CD14-positive monocyte (primary cell): Measurements from ENCODE around the gene TMSB15C. TPM values are rescaled to one million over a fixed set of nuclear protein-coding genes. Genes with fewer than 3 reads are reported as not detected.

Experiments used
- DNase-seq, 3 donors: peaks; one replicate each; pipeline ENCODE4 v3.0.0-alpha.2; 2011 to 2022
- H2AFZ ChIP-seq: 2 replicates; pipeline ENCODE4 v1.6.0; 2012; ENCODE audit warnings: mild to moderate bottlenecking, low read depth, low read length, inconsistent platforms; ENCODE audit not compliant: insufficient read depth, poor library complexity, severe bottlenecking
- H3K27ac ChIP-seq, 2 donors: 1 replicate in 1 of 2; 2 replicates in 1 of 2; pipeline ENCODE4 v1.5.1; 2012 to 2013; ENCODE audit warnings: low read length in 2 of 2, control low read depth in 1 of 2, inconsistent platforms in 1 of 2, low read depth in 1 of 2, mild to moderate bottlenecking in 1 of 2
- H3K27me3 ChIP-seq, 2 donors: one replicate each; pipeline versions ENCODE4 v1.6.0 to v1.6.1; 2011 to 2013; ENCODE audit warnings: low read length in 2 of 2; ENCODE audit not compliant: control insufficient read depth in 2 of 2, insufficient read depth in 2 of 2
- H3K36me3 ChIP-seq, 2 donors: replicated peaks in 1 of 2; 1 replicate in 1 of 2; 2 replicates in 1 of 2; pipeline versions ENCODE4 v1.5.1 to v1.6.1; 2012 to 2013; ENCODE audit warnings: low read length in 2 of 2, control low read depth in 1 of 2, inconsistent platforms in 1 of 2, mild to moderate bottlenecking in 1 of 2; ENCODE audit not compliant: insufficient read depth in 2 of 2, control insufficient read depth in 1 of 2
- H3K4me1 ChIP-seq, 2 donors: 1 replicate in 1 of 2; 2 replicates in 1 of 2; pipeline versions ENCODE4 v1.5.1 to v1.6.1; 2012 to 2013; ENCODE audit warnings: low read length in 2 of 2, control low read depth in 1 of 2, inconsistent platforms in 1 of 2, mild to moderate bottlenecking in 1 of 2, moderate library complexity in 1 of 2; ENCODE audit not compliant: insufficient read depth in 2 of 2, control insufficient read depth in 1 of 2
- H3K4me2 ChIP-seq: replicated peaks from 2 replicates; pipeline ENCODE3; 2012; ENCODE audit warnings: low read length, moderate library complexity, mild to moderate bottlenecking; ENCODE audit not compliant: poor library complexity, severe bottlenecking; ENCODE audit errors: extremely low read depth
- H3K4me3 ChIP-seq, 3 experiments: fragments of 200-600 bp in 1 of 3; sonication (generic) in 1 of 3; replicated peaks in 1 of 3; 1 replicate in 2 of 3; 2 replicates in 1 of 3; pipeline ENCODE4 v1.5.1; 2011 to 2013; ENCODE audit warnings: low read length in 3 of 3, mild to moderate bottlenecking in 3 of 3, control low read depth in 2 of 3, low read depth in 2 of 3, inconsistent platforms in 1 of 3, moderate library complexity in 1 of 3
- H3K79me2 ChIP-seq: 2 replicates; pipeline ENCODE4 v1.6.0; 2012; ENCODE audit warnings: mild to moderate bottlenecking, control low read depth, inconsistent platforms, low read length, moderate library complexity; ENCODE audit not compliant: insufficient read depth
- H3K9ac ChIP-seq: 2 replicates; pipeline ENCODE4 v1.6.0; 2017; ENCODE audit warnings: low read length, mild to moderate bottlenecking; ENCODE audit not compliant: insufficient read depth, poor library complexity, severe bottlenecking
- H3K9me3 ChIP-seq, 2 donors: replicated peaks in 1 of 2; 1 replicate in 1 of 2; 2 replicates in 1 of 2; pipeline versions ENCODE4 v1.5.1 to v1.6.1; 2012 to 2013; ENCODE audit warnings: low read length in 2 of 2, control low read depth in 1 of 2; ENCODE audit not compliant: control insufficient read depth in 1 of 2, insufficient read depth in 1 of 2
- H4K20me1 ChIP-seq: 2 replicates; pipeline ENCODE4 v1.6.0; 2012; ENCODE audit warnings: mild to moderate bottlenecking, low read length, control low read depth, moderate library complexity; ENCODE audit not compliant: insufficient read depth
- H3K27ac Mint-ChIP-seq, 7 donors: one replicate each; pipeline ENCODE4 v1.8.0; 2020; ENCODE audit warnings: mild to moderate bottlenecking in 7 of 7, mixed read lengths in 7 of 7, moderate library complexity in 6 of 7, inconsistent platforms in 2 of 7
- H3K27me3 Mint-ChIP-seq, 3 donors: one replicate each; pipeline ENCODE4 v1.8.0; 2021 to 2022; ENCODE audit warnings: low read depth in 3 of 3, mild to moderate bottlenecking in 3 of 3, mixed read lengths in 3 of 3, moderate library complexity in 3 of 3, inconsistent platforms in 1 of 3
- H3K36me3 Mint-ChIP-seq, 2 donors: one replicate each; pipeline ENCODE4 v1.8.0; 2020; ENCODE audit warnings: mixed read lengths in 2 of 2, inconsistent platforms in 1 of 2, mild to moderate bottlenecking in 1 of 2
- H3K4me1 Mint-ChIP-seq: one replicate; pipeline ENCODE4 v1.8.0; 2020; ENCODE audit warnings: mild to moderate bottlenecking, mixed read lengths
- H3K4me3 Mint-ChIP-seq, 2 donors: one replicate each; pipeline ENCODE4 v1.8.0; 2020; ENCODE audit warnings: mild to moderate bottlenecking in 2 of 2, mixed read lengths in 2 of 2, moderate library complexity in 1 of 2
- H3K9me3 Mint-ChIP-seq, 7 donors: one replicate each; pipeline ENCODE4 v1.8.0; 2020 to 2022; ENCODE audit warnings: mixed read lengths in 7 of 7, mild to moderate bottlenecking in 6 of 7, moderate library complexity in 6 of 7, inconsistent platforms in 2 of 7
- WGBS: methylation state at CpG from one replicate; pipeline ENCODE4 v1.1.5; 2013; ENCODE audit warnings: missing lambda C conversion rate; ENCODE audit not compliant: insufficient coverage; 5-methylcytosine and 5-hydroxymethylcytosine counted together
- intact Hi-C, 2 donors: fragments of 100-400 bp; cut with micrococcal nuclease; formaldehyde crosslinking; loops; one replicate each; pipeline versions ENCODE4 v1.15.0 to v1.15.1; 2023
- polyA plus RNA-seq, 3 donors: library from polyadenylated mRNA; depleted of rRNA in 1 of 3; unstranded in 2 of 3; stranded (reverse) in 1 of 3; fragments of 300-500 nt in 2 of 3; fragments of >200 nt in 1 of 3; fragmentation: Illumina TruSeq in 2 of 3; gene quantifications; 1 replicate in 2 of 3; 2 replicates in 1 of 3; pipeline ENCODE4 v1.2.3, GENCODE V29; 2012 to 2021
- TF ChIP-seq, protein P1 (sequence below): fragments of 200-600 bp; IDR thresholded peaks from one replicate; pipeline ENCODE4 v1.8.0; 2022; ENCODE audit warnings: antibody characterized with exemption, mild to moderate bottlenecking

TMSB15C gene
- polyA plus RNA-seq, 3 donors: 0.21 TPM; not detected in 2

- WGBS: no CpG with 5 or more reads among the region's 1 CpG
- Histone ChIP-seq H3K4me3 (no peak overlapping the region), H3K9ac (no peak overlapping the region), H3K79me2 (no peaks in the 10 kb centered on the region), H3K4me2 (no peak overlapping the region), H3K4me1 (peaks cover 8% of the 10 kb centered on the region in 2 donors), H3K27ac (no peak overlapping the region), H3K27me3 (peaks cover 19 to 31% of the 10 kb centered on the region in 2 donors), H2AFZ (no peak overlapping the region), H4K20me1 (no peaks in the 10 kb centered on the region), H3K9me3 (no peaks in the 10 kb centered on the region), H3K36me3 (no peaks in the 10 kb centered on the region)
- no peak overlapping the region for H3K4me3 Mint-ChIP-seq
- H3K36me3 Mint-ChIP-seq: no peaks in the 10 kb centered on the region
- TF ChIP-seq, protein P1, sequence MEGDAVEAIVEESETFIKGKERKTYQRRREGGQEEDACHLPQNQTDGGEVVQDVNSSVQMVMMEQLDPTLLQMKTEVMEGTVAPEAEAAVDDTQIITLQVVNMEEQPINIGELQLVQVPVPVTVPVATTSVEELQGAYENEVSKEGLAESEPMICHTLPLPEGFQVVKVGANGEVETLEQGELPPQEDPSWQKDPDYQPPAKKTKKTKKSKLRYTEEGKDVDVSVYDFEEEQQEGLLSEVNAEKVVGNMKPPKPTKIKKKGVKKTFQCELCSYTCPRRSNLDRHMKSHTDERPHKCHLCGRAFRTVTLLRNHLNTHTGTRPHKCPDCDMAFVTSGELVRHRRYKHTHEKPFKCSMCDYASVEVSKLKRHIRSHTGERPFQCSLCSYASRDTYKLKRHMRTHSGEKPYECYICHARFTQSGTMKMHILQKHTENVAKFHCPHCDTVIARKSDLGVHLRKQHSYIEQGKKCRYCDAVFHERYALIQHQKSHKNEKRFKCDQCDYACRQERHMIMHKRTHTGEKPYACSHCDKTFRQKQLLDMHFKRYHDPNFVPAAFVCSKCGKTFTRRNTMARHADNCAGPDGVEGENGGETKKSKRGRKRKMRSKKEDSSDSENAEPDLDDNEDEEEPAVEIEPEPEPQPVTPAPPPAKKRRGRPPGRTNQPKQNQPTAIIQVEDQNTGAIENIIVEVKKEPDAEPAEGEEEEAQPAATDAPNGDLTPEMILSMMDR: no peak
- H3K4me1 Mint-ChIP-seq: peaks cover 11% of the 10 kb centered on the region
- H3K27ac Mint-ChIP-seq: no peak overlapping the region
- H3K9me3 Mint-ChIP-seq: peaks cover 0 to 7% (median 0%) of the 10 kb centered on the region in 7 donors
- peaks cover 27 to 40% (median 32%) of the 10 kb centered on the region in 3 donors for H3K27me3 Mint-ChIP-seq
- intact Hi-C loops: no loop called here
- no peak for DNase-seq
These were observed 32.9 kb upstream of the TMSB15C start for GRCh38 chrX:104108955-104109354.

GRCh38 chrX:104105330-104106262 lies 29.6 kb upstream of the TMSB15C start:
- H3K27ac Mint-ChIP-seq: no peak overlapping the region
- intact Hi-C loops: no loop called here

More at GRCh38 chrX:104105330-104106262, 29.6 kb upstream of the TMSB15C start:
- Histone ChIP-seq H3K27me3 (peaks cover under 1 to 2% of the 10 kb centered on the region in 2 donors), H3K27ac (no peak overlapping the region), H3K4me3 (no peak overlapping the region), H3K79me2 (no peaks in the 10 kb centered on the region), H4K20me1 (no peaks in the 10 kb centered on the region), H3K9ac (no peak overlapping the region), H3K36me3 (no peaks in the 10 kb centered on the region), H3K9me3 (no peaks in the 10 kb centered on the region), H3K4me2 (no peak overlapping the region), H3K4me1 (no peaks in the 10 kb centered on the region), H2AFZ (no peak overlapping the region)
- no peak for DNase-seq
- Mint-ChIP-seq H3K4me3 (no peak overlapping the region), H3K4me1 (no peaks in the 10 kb centered on the region), H3K9me3 (no peaks in the 10 kb centered on the region), H3K27me3 (peaks cover 4 to 13% (median 7%) of the 10 kb centered on the region in 3 donors), H3K36me3 (no peaks in the 10 kb centered on the region)
- TF ChIP-seq, protein P1: no peak
- WGBS: 100% methylated on average over 1 of the region's 11 CpGs
